Measurements from ENCODE around the gene PDS5B. TPM values are rescaled to one million over a fixed set of nuclear protein-coding genes. Genes with fewer than 3 reads are reported as not detected.

The PDS5B gene
- total RNA-seq, 4 donors from 2014 or later, result 10.0 to 91.3 (median 32.1) TPM

DNA sequence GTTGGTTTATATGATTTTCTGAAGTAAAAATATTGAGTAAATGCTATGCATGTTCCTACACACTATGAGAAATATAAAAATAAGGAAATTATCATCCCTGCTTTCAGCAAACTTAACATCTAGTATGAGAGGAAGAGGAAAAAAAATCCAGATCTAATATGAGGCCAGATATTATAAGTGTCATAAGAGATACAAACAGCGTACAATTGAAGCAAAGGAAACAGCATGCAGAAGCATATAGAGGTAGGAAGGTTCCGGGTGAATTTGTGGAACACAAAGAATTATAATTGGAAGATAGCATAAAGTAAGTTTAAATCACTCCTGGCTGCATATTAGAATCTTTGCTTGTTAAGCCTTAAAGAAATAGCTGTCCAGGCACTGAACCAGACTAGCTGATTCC lies 88.3 kb downstream of the PDS5B start:
- H3K27me3 ChIP-seq, result no peaks in the 10 kb centered on the region
- H3K4me3 ChIP-seq, result no peak overlapping the region
- H3K36me3 ChIP-seq, result peaks cover 0 to 10% (median 0%) of the 10 kb centered on the region in 4 donors
- H3K4me1 ChIP-seq, result no peaks in the 10 kb centered on the region
- no peak for DNase-seq
- TF ChIP-seq EP300 (IDR thresholded peaks at IDR 0.05; ENCODE audit: low read depth) (no peak), POLR2AphosphoS5 (IDR thresholded peaks at IDR 0.05) (no peak), POLR2A (IDR thresholded peaks at IDR 0.05) (no peak)
- TF ChIP-seq, protein P1, sequence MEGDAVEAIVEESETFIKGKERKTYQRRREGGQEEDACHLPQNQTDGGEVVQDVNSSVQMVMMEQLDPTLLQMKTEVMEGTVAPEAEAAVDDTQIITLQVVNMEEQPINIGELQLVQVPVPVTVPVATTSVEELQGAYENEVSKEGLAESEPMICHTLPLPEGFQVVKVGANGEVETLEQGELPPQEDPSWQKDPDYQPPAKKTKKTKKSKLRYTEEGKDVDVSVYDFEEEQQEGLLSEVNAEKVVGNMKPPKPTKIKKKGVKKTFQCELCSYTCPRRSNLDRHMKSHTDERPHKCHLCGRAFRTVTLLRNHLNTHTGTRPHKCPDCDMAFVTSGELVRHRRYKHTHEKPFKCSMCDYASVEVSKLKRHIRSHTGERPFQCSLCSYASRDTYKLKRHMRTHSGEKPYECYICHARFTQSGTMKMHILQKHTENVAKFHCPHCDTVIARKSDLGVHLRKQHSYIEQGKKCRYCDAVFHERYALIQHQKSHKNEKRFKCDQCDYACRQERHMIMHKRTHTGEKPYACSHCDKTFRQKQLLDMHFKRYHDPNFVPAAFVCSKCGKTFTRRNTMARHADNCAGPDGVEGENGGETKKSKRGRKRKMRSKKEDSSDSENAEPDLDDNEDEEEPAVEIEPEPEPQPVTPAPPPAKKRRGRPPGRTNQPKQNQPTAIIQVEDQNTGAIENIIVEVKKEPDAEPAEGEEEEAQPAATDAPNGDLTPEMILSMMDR (IDR thresholded peaks at IDR 0.05), result no peak
- H3K27ac ChIP-seq, result no peak overlapping the region
- WGBS, 2 donors (ENCODE audit: low coverage in 1 of 2), result 94 to 95% methylated on average over 2 of the region's 2 CpGs
- intact Hi-C loops (cut with DNase I; ENCODE audit: low total_unique reads) (no loop called here), in situ Hi-C loops (cut with MboI; ENCODE audit: low pct_ligation_motif_present in 1 of 4, low pct_unique_long_range_greater_than_20kb in 1 of 4, low sequenced_read_pairs in 3 of 4) (no loop called here)
- no peaks in the 10 kb centered on the region for H3K9me3 ChIP-seq

GRCh38 chr13:32676242-32676641 lies 90.0 kb downstream of the PDS5B start:
- Histone ChIP-seq H3K27ac (no peak overlapping the region), H3K4me1 (no peaks in the 10 kb centered on the region), H3K4me3 (no peak overlapping the region), H3K27me3 (no peaks in the 10 kb centered on the region), H3K36me3 (peaks cover 0 to 10% (median 4%) of the 10 kb centered on the region in 4 donors), H3K9me3 (no peaks in the 10 kb centered on the region)
- in situ Hi-C loops (cut with MboI; ENCODE audit: low pct_ligation_motif_present in 1 of 4, low pct_unique_long_range_greater_than_20kb in 1 of 4, low sequenced_read_pairs in 3 of 4), result no loop called here
- DNase-seq, result no peak
- intact Hi-C loops (cut with DNase I; ENCODE audit: low total_unique reads), result no loop called here
- TF ChIP-seq, protein P1 (IDR thresholded peaks at IDR 0.05), result no peak
- no peak for TF ChIP-seq POLR2A (IDR thresholded peaks at IDR 0.05)
- no peak for TF ChIP-seq POLR2AphosphoS5 (IDR thresholded peaks at IDR 0.05)
- TF ChIP-seq EP300 (IDR thresholded peaks at IDR 0.05; ENCODE audit: low read depth), result no peak
- WGBS, 2 donors (ENCODE audit: low coverage in 1 of 2), result 95 to 97% methylated on average over 4 of the region's 4 CpGs

DNA sequence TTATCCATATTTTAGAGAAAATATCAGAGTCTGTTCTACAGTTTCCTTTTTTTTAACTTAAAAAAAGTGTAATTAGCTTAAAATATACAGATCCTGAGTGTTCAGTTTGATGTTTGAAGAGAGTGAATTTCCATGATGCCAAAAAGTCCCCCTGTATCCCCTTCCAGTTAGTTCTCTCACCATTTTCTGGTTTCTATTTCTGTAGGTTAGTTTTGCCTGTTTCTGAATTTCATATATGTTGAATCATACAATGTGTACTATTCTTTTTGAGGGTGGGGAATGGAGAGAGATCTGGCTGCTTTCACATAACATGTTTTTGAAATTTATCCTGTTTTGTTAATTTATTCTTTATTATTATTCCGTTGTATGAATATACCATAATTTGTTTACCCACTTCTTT lies 95.9 kb downstream of the PDS5B start:
- Histone ChIP-seq H3K27ac (no peak overlapping the region), H3K4me3 (no peak overlapping the region), H3K36me3 (peaks cover 0 to 8% (median 4%) of the 10 kb centered on the region in 4 donors), H3K27me3 (no peaks in the 10 kb centered on the region), H3K4me1 (no peaks in the 10 kb centered on the region), H3K9me3 (no peaks in the 10 kb centered on the region)
- 93 to 100% methylated on average over 1 of the region's 1 CpG for WGBS, 2 donors (ENCODE audit: low coverage in 1 of 2)
- no peak for DNase-seq
- TF ChIP-seq POLR2A (IDR thresholded peaks at IDR 0.05) (no peak), POLR2AphosphoS5 (IDR thresholded peaks at IDR 0.05) (no peak), EP300 (IDR thresholded peaks at IDR 0.05; ENCODE audit: low read depth) (no peak)
- TF ChIP-seq, protein P1 (IDR thresholded peaks at IDR 0.05), result no peak
- in situ Hi-C loops (cut with MboI; ENCODE audit: low pct_ligation_motif_present in 1 of 4, low pct_unique_long_range_greater_than_20kb in 1 of 4, low sequenced_read_pairs in 3 of 4) (no loop called here), intact Hi-C loops (cut with DNase I; ENCODE audit: low total_unique reads) (no loop called here)

GRCh38 chr13:32682740-32683139 lies 96.5 kb downstream of the PDS5B start:
- Histone ChIP-seq H3K9me3 (no peaks in the 10 kb centered on the region), H3K36me3 (peaks cover 0 to 8% (median 4%) of the 10 kb centered on the region in 4 donors), H3K4me1 (no peaks in the 10 kb centered on the region), H3K4me3 (no peak overlapping the region), H3K27me3 (no peaks in the 10 kb centered on the region), H3K27ac (no peak overlapping the region)
- TF ChIP-seq EP300 (IDR thresholded peaks at IDR 0.05; ENCODE audit: low read depth) (no peak), POLR2A (IDR thresholded peaks at IDR 0.05) (no peak), POLR2AphosphoS5 (IDR thresholded peaks at IDR 0.05) (no peak)
- TF ChIP-seq, protein P1 (IDR thresholded peaks at IDR 0.05), result no peak
- in situ Hi-C loops (cut with MboI; ENCODE audit: low pct_ligation_motif_present in 1 of 4, low pct_unique_long_range_greater_than_20kb in 1 of 4, low sequenced_read_pairs in 3 of 4), result no loop called here
- intact Hi-C loops (cut with DNase I; ENCODE audit: low total_unique reads), result no loop called here
- 95 to 99% methylated on average over 6 of the region's 6 CpGs for WGBS, 2 donors (ENCODE audit: low coverage in 1 of 2)
- DNase-seq, result no peak
